WTC11 (cell line): ENCODE results near the gene RAB11FIP3. TPM values are rescaled to one million over a fixed set of nuclear protein-coding genes. Genes with fewer than 3 reads are reported as not detected.

Experiments
- ATAC-seq: fragments of 200-7000 bp; cut with Tn5 transposase; 2 replicates; pipeline ENCODE4 v1.10.0; 2021; ENCODE audit warnings: mild to moderate bottlenecking, moderate library complexity
- CTCF ChIA-PET: fragments of 300-600 bp; sonication (Branson Sonifier 250); formaldehyde crosslinking; loops from one replicate; lab custom pipeline; 2021; ENCODE audit warnings: antibody characterized with exemption; lab: Charles Lee
- POLR2A ChIA-PET: fragments of 350-600 bp; sonication (Branson Sonifier 250); formaldehyde crosslinking; loops from one replicate; lab custom pipeline; 2021; ENCODE audit warnings: antibody characterized with exemption; lab: Charles Lee
- DNase-seq: peaks from one replicate; pipeline ENCODE4 v3.0.0; 2021; ENCODE audit warnings: low spot score
- H3K27ac Mint-ChIP-seq: 2 replicates; pipeline ENCODE4 v1.8.0; 2021; ENCODE audit warnings: mixed read lengths
- H3K27me3 Mint-ChIP-seq: 2 replicates; pipeline ENCODE4 v1.8.0; 2021; ENCODE audit warnings: low read depth, mild to moderate bottlenecking, moderate library complexity, mixed read lengths
- H3K36me3 Mint-ChIP-seq: 2 replicates; pipeline ENCODE4 v1.8.0; 2021; ENCODE audit warnings: mixed read lengths
- H3K4me1 Mint-ChIP-seq: 2 replicates; pipeline ENCODE4 v1.8.0; 2022; ENCODE audit warnings: mixed read lengths
- H3K4me3 Mint-ChIP-seq: 2 replicates; pipeline ENCODE4 v1.8.0; 2021; ENCODE audit warnings: mild to moderate bottlenecking, moderate library complexity, mixed read lengths
- H3K9me3 Mint-ChIP-seq: 2 replicates; pipeline ENCODE4 v1.8.0; 2021; ENCODE audit warnings: mixed read lengths
- ATF1 ChIP-seq: sonication (generic); formaldehyde crosslinking; IDR thresholded peaks from 2 replicates; pipeline ENCODE4 v1.8.1; 2023; ENCODE audit warnings: mild to moderate bottlenecking, moderate library complexity, missing genetic modification reagents
- ATF2 ChIP-seq: sonication (generic); formaldehyde crosslinking; IDR thresholded peaks from 2 replicates; pipeline ENCODE4 v1.8.1; 2022; ENCODE audit warnings: low read depth, missing genetic modification reagents, borderline replicate concordance
- IRF2 ChIP-seq: sonication (generic); formaldehyde crosslinking; IDR thresholded peaks from 2 replicates; pipeline ENCODE4 v1.8.0; 2022; ENCODE audit warnings: low read depth, missing genetic modification reagents, borderline replicate concordance
- MLX ChIP-seq: sonication (generic); formaldehyde crosslinking; IDR thresholded peaks from 2 replicates; pipeline ENCODE4 v1.8.1; 2023; ENCODE audit warnings: mild to moderate bottlenecking, missing genetic modification reagents, moderate library complexity
- MYBL2 ChIP-seq: sonication (generic); formaldehyde crosslinking; IDR thresholded peaks from 2 replicates; pipeline ENCODE4 v1.8.1; 2023; ENCODE audit warnings: mild to moderate bottlenecking, moderate library complexity, missing genetic modification reagents
- NFATC4 ChIP-seq: fragments of 250-450 bp; sonication (Bioruptor Pico); IDR thresholded peaks from 2 replicates; pipeline ENCODE4 v1.9.0; 2021; ENCODE audit warnings: mild to moderate bottlenecking
- NR1H2 ChIP-seq: sonication (generic); formaldehyde crosslinking; IDR thresholded peaks from 2 replicates; pipeline ENCODE4 v1.9.0; 2021; ENCODE audit warnings: mild to moderate bottlenecking, moderate library complexity, missing genetic modification reagents
- PRRX2 ChIP-seq: fragments of 250-450 bp; sonication (Bioruptor Pico); IDR thresholded peaks from 2 replicates; pipeline ENCODE4 v1.8.0; 2021; ENCODE audit warnings: mild to moderate bottlenecking
- SMAD4 ChIP-seq: sonication (generic); formaldehyde crosslinking; IDR thresholded peaks from 2 replicates; pipeline ENCODE4 v1.8.0; 2022; ENCODE audit warnings: mild to moderate bottlenecking, missing genetic modification reagents
- SP1 ChIP-seq: sonication (generic); formaldehyde crosslinking; conservative IDR thresholded peaks from 2 replicates; pipeline ENCODE4 v1.8.1; 2022; ENCODE audit warnings: missing genetic modification reagents
- ZBTB21 ChIP-seq: sonication (generic); formaldehyde crosslinking; IDR thresholded peaks from 2 replicates; pipeline ENCODE4 v1.8.1; 2023; ENCODE audit warnings: mild to moderate bottlenecking, missing genetic modification reagents, borderline replicate concordance
- ZNF121 ChIP-seq: sonication (generic); formaldehyde crosslinking; IDR thresholded peaks from 2 replicates; pipeline ENCODE4 v1.8.0; 2023; ENCODE audit warnings: missing genetic modification reagents
- ZNF423 ChIP-seq: fragments of 250-450 bp; sonication (Bioruptor Pico); IDR thresholded peaks from 2 replicates; pipeline ENCODE4 v2.1.2; 2022; ENCODE audit warnings: mild to moderate bottlenecking, moderate library complexity
- ZNF532 ChIP-seq: fragments of 250-450 bp; sonication (Bioruptor Pico); IDR thresholded peaks from 2 replicates; pipeline ENCODE4 v1.9.0; 2021; ENCODE audit warnings: mild to moderate bottlenecking, borderline replicate concordance
- total RNA-seq: library from RNA; stranded (reverse); gene quantifications from 3 replicates; pipeline ENCODE4 v1.2.3, GENCODE V29; 2021
- TF ChIP-seq, protein P1 (sequence below): sonication (generic); formaldehyde crosslinking; IDR thresholded peaks from 2 replicates; pipeline ENCODE4 v1.8.1; 2023; ENCODE audit warnings: mild to moderate bottlenecking, missing genetic modification reagents, borderline replicate concordance
- TF ChIP-seq, protein P2 (sequence below): sonication (generic); formaldehyde crosslinking; IDR thresholded peaks from 2 replicates; pipeline ENCODE4 v1.8.1; 2022; ENCODE audit warnings: mild to moderate bottlenecking, missing genetic modification reagents, moderate library complexity, borderline replicate concordance

RAB11FIP3 gene
- total RNA-seq, 1 experiment from 2014 or later: 38.6 TPM

GRCh38 chr16:554640-555365 is 129.4 kb downstream of the RAB11FIP3 start:
- POLR2A ChIA-PET: no interaction called here
- no peak for TF ChIP-seq NFATC4 (CRISPR knock-in tag)
- TF ChIP-seq, protein P1, sequence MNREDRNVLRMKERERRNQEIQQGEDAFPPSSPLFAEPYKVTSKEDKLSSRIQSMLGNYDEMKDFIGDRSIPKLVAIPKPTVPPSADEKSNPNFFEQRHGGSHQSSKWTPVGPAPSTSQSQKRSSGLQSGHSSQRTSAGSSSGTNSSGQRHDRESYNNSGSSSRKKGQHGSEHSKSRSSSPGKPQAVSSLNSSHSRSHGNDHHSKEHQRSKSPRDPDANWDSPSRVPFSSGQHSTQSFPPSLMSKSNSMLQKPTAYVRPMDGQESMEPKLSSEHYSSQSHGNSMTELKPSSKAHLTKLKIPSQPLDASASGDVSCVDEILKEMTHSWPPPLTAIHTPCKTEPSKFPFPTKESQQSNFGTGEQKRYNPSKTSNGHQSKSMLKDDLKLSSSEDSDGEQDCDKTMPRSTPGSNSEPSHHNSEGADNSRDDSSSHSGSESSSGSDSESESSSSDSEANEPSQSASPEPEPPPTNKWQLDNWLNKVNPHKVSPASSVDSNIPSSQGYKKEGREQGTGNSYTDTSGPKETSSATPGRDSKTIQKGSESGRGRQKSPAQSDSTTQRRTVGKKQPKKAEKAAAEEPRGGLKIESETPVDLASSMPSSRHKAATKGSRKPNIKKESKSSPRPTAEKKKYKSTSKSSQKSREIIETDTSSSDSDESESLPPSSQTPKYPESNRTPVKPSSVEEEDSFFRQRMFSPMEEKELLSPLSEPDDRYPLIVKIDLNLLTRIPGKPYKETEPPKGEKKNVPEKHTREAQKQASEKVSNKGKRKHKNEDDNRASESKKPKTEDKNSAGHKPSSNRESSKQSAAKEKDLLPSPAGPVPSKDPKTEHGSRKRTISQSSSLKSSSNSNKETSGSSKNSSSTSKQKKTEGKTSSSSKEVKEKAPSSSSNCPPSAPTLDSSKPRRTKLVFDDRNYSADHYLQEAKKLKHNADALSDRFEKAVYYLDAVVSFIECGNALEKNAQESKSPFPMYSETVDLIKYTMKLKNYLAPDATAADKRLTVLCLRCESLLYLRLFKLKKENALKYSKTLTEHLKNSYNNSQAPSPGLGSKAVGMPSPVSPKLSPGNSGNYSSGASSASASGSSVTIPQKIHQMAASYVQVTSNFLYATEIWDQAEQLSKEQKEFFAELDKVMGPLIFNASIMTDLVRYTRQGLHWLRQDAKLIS: no peak
- TF ChIP-seq ZNF121 (CRISPR knock-in tag): no peak
- CTCF ChIA-PET: interaction anchor here (0.8 to 1.0 kb wide), 2 partner anchors 16 to 24 kb away, joined by 3 read pairs; no protein-coding TSS in a partner anchor
- H3K4me1 Mint-ChIP-seq: no peaks in the 10 kb centered on the region
- no peaks in the 10 kb centered on the region for H3K9me3 Mint-ChIP-seq
- peaks cover 14% of the 10 kb centered on the region for H3K27me3 Mint-ChIP-seq
- no peak for ATAC-seq
- no peak overlapping the region for H3K27ac Mint-ChIP-seq
- no peaks in the 10 kb centered on the region for H3K36me3 Mint-ChIP-seq
- no peak overlapping the region for H3K4me3 Mint-ChIP-seq
- no peak for DNase-seq

DNA sequence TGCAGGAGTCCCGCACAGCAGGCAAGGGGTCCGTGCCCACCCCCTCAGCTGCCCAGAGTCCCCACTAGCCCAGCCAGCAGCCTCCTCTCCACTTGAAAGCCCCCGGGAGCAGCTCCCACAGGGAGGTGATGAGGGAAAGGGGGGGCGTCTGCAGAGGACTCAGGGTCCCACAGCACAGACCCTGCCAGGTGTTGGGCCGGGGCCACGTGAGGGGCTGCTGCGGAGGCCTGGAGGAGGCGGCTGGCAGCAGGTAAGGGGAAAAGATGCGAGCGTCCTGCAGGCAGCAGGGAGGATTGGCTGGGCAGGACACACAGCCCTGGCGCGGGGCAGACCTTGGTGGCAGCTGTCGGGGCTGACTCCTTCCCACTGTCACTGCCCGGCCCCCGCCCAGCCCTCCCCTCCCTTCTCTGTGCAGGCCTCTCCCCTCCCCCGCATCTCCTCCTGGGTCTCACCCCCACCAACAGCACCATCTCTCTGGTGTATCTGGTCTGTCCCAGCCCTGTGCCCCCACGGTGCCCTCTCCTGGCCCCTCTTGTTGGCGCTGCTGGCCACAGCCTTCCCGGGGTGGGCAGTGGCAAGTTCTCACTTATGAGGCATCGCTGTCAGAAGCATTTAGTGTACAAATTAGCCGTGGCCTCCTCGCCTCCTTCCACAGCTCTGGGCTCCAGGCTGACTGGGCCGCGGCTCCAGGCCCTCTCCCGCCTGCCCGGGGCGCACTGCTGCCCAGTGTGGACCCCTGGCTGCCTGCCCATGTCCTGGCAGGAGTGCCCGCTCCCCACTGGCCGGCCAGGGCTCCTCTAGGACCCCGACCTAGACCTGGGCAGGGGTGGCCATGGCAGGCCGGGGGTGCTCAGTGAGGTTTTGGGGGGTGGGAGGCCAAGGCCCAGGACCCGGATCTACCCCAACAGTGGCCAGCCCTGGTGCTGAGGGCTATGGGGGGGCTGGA is 130.4 kb downstream of the RAB11FIP3 start:
- ChIA-PET POLR2A (interaction anchor here (0.5 kb wide), 1 partner anchor 102 kb away, joined by 4 read pairs; no protein-coding TSS in a partner anchor), CTCF (interaction anchor here (0.6 to 0.9 kb wide), 3 partner anchors 17 to 46 kb away, joined by 3 to 6 read pairs (median 3); no protein-coding TSS in a partner anchor)
- Mint-ChIP-seq H3K4me1 (no peaks in the 10 kb centered on the region), H3K27me3 (peaks cover 14% of the 10 kb centered on the region), H3K36me3 (no peaks in the 10 kb centered on the region), H3K4me3 (no peak overlapping the region), H3K27ac (no peak overlapping the region), H3K9me3 (no peaks in the 10 kb centered on the region)
- no peak for DNase-seq
- no peak for ATAC-seq
- TF ChIP-seq SMAD4 (no peak), ATF1 (CRISPR knock-in tag) (no peak), SP1 (CRISPR knock-in tag) (no peak), NR1H2 (CRISPR knock-in tag) (no peak), MLX (no peak), PRRX2 (no peak)
- TF ChIP-seq, all 79 proteins: peak for 0

- H3K4me1 Mint-ChIP-seq: no peaks in the 10 kb centered on the region
- H3K27me3 Mint-ChIP-seq: peaks cover 20% of the 10 kb centered on the region
- DNase-seq (no peak), ATAC-seq (no peak)
- H3K36me3 Mint-ChIP-seq: no peaks in the 10 kb centered on the region
- ChIA-PET POLR2A (interaction anchor here (0.5 kb wide), 1 partner anchor 103 kb away, joined by 4 read pairs; no protein-coding TSS in a partner anchor), CTCF (interaction anchor here (0.6 to 0.9 kb wide), 2 partner anchors 20 to 46 kb away, joined by 3 to 6 read pairs; no protein-coding TSS in a partner anchor)
- no peak overlapping the region for H3K27ac Mint-ChIP-seq
- no peak overlapping the region for H3K4me3 Mint-ChIP-seq
- H3K9me3 Mint-ChIP-seq: no peaks in the 10 kb centered on the region
- no peak for TF ChIP-seq ZNF121 (CRISPR knock-in tag)
- no peak for TF ChIP-seq MYBL2 (CRISPR knock-in tag)
- TF ChIP-seq, protein P2, sequence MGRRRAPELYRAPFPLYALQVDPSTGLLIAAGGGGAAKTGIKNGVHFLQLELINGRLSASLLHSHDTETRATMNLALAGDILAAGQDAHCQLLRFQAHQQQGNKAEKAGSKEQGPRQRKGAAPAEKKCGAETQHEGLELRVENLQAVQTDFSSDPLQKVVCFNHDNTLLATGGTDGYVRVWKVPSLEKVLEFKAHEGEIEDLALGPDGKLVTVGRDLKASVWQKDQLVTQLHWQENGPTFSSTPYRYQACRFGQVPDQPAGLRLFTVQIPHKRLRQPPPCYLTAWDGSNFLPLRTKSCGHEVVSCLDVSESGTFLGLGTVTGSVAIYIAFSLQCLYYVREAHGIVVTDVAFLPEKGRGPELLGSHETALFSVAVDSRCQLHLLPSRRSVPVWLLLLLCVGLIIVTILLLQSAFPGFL (CRISPR knock-in tag): no peak
- no peak for TF ChIP-seq IRF2
- TF ChIP-seq ZNF423 (CRISPR knock-in tag): no peak
- TF ChIP-seq ZNF532 (CRISPR knock-in tag): no peak
- no peak for TF ChIP-seq ZBTB21 (CRISPR knock-in tag)
- no peak for TF ChIP-seq ATF2 (CRISPR knock-in tag)
Observed at GRCh38 chr16:556474-557173, 131.2 kb downstream of the RAB11FIP3 start.
